Liver (tissue), 9 donors: ENCODE data around the gene ATL1. TPM values are rescaled to one million over a fixed set of nuclear protein-coding genes. Genes with fewer than 3 reads are reported as not detected.

Experiments
- DNase-seq: peaks from one replicate; pipeline ENCODE4 v3.0.0-alpha.2; 2017; ENCODE audit warnings: low spot score
- H3K27ac ChIP-seq, 2 donors: one replicate each; pipeline ENCODE4 v1.7.0; 2013; ENCODE audit warnings: inconsistent platforms in 2 of 2, low read length in 2 of 2, control low read depth in 1 of 2, low read depth in 1 of 2, mild to moderate bottlenecking in 1 of 2
- H3K27me3 ChIP-seq, 4 donors: one replicate each; pipeline versions ENCODE4 v1.6.1 to v1.7.0; 2013; ENCODE audit warnings: low read length in 3 of 4, inconsistent platforms in 1 of 4, mild to moderate bottlenecking in 1 of 4, moderate library complexity in 1 of 4; ENCODE audit not compliant: control insufficient read depth in 4 of 4, insufficient read depth in 4 of 4
- H3K36me3 ChIP-seq, 4 donors: one replicate each; pipeline versions ENCODE4 v1.6.1 to v1.7.0; 2013; ENCODE audit warnings: low read length in 3 of 4, mild to moderate bottlenecking in 3 of 4, low read depth in 1 of 4, moderate library complexity in 1 of 4; ENCODE audit not compliant: control insufficient read depth in 4 of 4, insufficient read depth in 3 of 4
- H3K4me1 ChIP-seq, 4 donors: one replicate each; pipeline versions ENCODE4 v1.6.1 to v1.7.0; 2013; ENCODE audit warnings: low read length in 3 of 4, mild to moderate bottlenecking in 3 of 4, moderate library complexity in 1 of 4; ENCODE audit not compliant: control insufficient read depth in 4 of 4, insufficient read depth in 4 of 4
- H3K4me3 ChIP-seq, 3 donors: one replicate each; pipeline versions ENCODE4 v1.6.1 to v1.7.0; 2013; ENCODE audit warnings: low read length in 3 of 3, control low read depth in 1 of 3, low read depth in 1 of 3, mild to moderate bottlenecking in 1 of 3
- H3K9ac ChIP-seq, 2 donors: one replicate each; pipeline ENCODE4 v1.7.0; 2013; ENCODE audit warnings: low read length in 2 of 2, mild to moderate bottlenecking in 2 of 2, moderate library complexity in 2 of 2, control low read depth in 1 of 2, low read depth in 1 of 2
- H3K9me3 ChIP-seq, 4 donors: one replicate each; pipeline versions ENCODE4 v1.6.1 to v1.7.0; 2013; ENCODE audit warnings: low read length in 3 of 4; ENCODE audit not compliant: control insufficient read depth in 4 of 4
- CTCF ChIP-seq: fragments of 150-350 bp; IDR thresholded peaks from 2 replicates; pipeline ENCODE4 v1.5.1; 2017; ENCODE audit warnings: improper control_type of control experiment, low read depth, low read length; ENCODE audit not compliant: missing input control
- EGR1 ChIP-seq, 2 donors: IDR thresholded peaks; 2 replicates each; pipeline ENCODE4 v1.6.1; 2016 to 2018; ENCODE audit warnings: antibody characterized with exemption in 2 of 2, low read depth in 2 of 2
- FOXA2 ChIP-seq: IDR thresholded peaks from 2 replicates; pipeline ENCODE4 v1.6.1; 2016; ENCODE audit warnings: antibody characterized with exemption
- HNF4A ChIP-seq, 2 donors: conservative IDR thresholded peaks; 2 replicates each; pipeline ENCODE4 v1.6.1; 2016; ENCODE audit warnings: antibody characterized with exemption in 2 of 2, mild to moderate bottlenecking in 2 of 2
- HNF4G ChIP-seq: IDR thresholded peaks from 2 replicates; pipeline ENCODE4 v1.6.1; 2016; ENCODE audit warnings: antibody characterized with exemption
- MAX ChIP-seq: IDR thresholded peaks from 2 replicates; pipeline ENCODE4 v1.6.1; 2016; ENCODE audit warnings: antibody characterized with exemption
- RAD21 ChIP-seq, 2 donors: IDR thresholded peaks; 2 replicates each; pipeline ENCODE4 v1.6.1; 2016; ENCODE audit warnings: antibody characterized with exemption in 2 of 2, mild to moderate bottlenecking in 2 of 2
- RXRA ChIP-seq, 2 donors: IDR thresholded peaks; 2 replicates each; pipeline ENCODE4 v1.6.1; 2017 to 2018; ENCODE audit warnings: antibody characterized with exemption in 2 of 2, mild to moderate bottlenecking in 1 of 2
- YY1 ChIP-seq: IDR thresholded peaks from 2 replicates; pipeline ENCODE4 v1.6.1; 2016; ENCODE audit warnings: antibody characterized with exemption, mild to moderate bottlenecking
- ZBTB33 ChIP-seq: IDR thresholded peaks from 2 replicates; pipeline ENCODE4 v1.6.1; 2016; ENCODE audit warnings: antibody characterized with exemption
- WGBS: extraction: QIAGEN DNeasy Blood & Tissue Kit; methylation state at CpG from one replicate; pipeline ENCODE4 v1.1.7; 2013; 5-methylcytosine and 5-hydroxymethylcytosine counted together
- polyA plus RNA-seq, 2 donors: library from polyadenylated mRNA; stranded (reverse) in 1 of 2; unstranded in 1 of 2; fragments of 200-250 nt in 1 of 2; fragments of >200 nt in 1 of 2; fragmentation: Nextera tagmentation in 1 of 2; extraction: Ambion mirVana in 1 of 2; gene quantifications; one replicate each; pipeline versions ENCODE4 v1.2.1 to v1.2.3, GENCODE V29; 2013 to 2015
- total RNA-seq, 2 donors: library from RNA; depleted of rRNA; stranded (reverse); fragments of >200 nt; gene quantifications; one replicate each; pipeline ENCODE4 v1.2.3, GENCODE V29; 2014
- TF ChIP-seq, protein P1 (sequence below): IDR thresholded peaks from 2 replicates; pipeline ENCODE4 v1.6.1; 2016; ENCODE audit warnings: antibody characterized with exemption
- TF ChIP-seq, protein P2 (sequence below): IDR thresholded peaks from 2 replicates; pipeline ENCODE4 v1.6.1; 2016; ENCODE audit warnings: antibody characterized with exemption, mild to moderate bottlenecking
- donor health status: healthy.
- donor health status: healthy.
- donor health status: healthy.
- donor health status: healthy.
- donor health status: healthy.

Gene ATL1
- total and polyA plus RNA-seq, 4 donors = 0.17 to 0.79 (median 0.47) TPM

DNA sequence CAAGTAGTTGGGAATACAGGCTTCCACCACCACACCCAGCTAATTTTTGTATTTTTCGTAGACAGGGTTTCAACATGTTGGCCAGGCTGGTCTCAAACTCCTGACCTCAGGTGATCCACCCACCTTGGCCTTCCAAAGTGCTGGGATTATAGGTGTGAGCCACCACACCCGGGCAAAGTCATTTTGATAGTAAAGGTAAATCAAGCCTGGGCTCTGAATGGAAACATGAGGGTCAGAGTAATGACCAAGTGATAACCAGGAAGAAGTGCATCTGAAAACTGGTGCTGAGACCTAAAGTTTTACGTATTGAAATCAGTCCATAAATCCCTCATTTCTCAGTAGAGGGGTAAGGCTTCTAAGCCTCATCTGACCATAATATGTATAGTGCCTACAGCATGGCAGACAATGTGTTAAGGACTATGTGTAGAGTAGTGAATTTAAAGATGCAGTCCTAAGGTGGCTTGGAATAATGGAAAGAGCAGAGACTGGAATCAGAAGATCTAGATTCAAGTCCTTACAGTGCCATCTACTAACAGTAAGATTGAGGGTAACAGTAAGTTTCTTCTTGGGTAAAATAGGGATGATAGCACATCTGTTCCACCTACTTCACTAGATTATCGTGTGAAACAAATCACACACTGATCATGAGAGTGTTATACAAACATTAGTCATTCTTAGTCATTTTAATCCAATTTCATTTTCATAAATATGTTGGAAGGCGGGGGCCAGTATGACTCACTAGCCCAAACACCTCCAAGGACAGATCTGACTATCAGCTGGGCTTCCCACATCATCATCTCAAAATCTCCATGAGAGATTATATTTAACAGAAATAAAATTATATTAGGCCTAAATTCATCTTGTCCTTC lies 38.8 kb upstream of the ATL1 start:
- Histone ChIP-seq H3K9me3 (no peaks in the 10 kb centered on the region), H3K27me3 (no peaks in the 10 kb centered on the region), H3K4me1 (peaks cover 0 to 3% (median 0%) of the 10 kb centered on the region in 4 donors), H3K4me3 (no peak overlapping the region), H3K9ac (no peak overlapping the region), H3K27ac (no peak overlapping the region), H3K36me3 (peaks cover 0 to 3% (median 0%) of the 10 kb centered on the region in 4 donors)
- 70% methylated on average over 5 of the region's 5 CpGs for WGBS
- no peak for DNase-seq
- TF ChIP-seq YY1 = no peak
- TF ChIP-seq RXRA (IDR thresholded peaks at IDR 0.05) = no peak
- TF ChIP-seq EGR1 (IDR thresholded peaks at IDR 0.05; ENCODE audit: low read depth in 2 of 2) = no peak
- TF ChIP-seq CTCF = no peak
- no peak for TF ChIP-seq ZBTB33
- TF ChIP-seq HNF4A (conservative IDR thresholded peaks at IDR 0.05) = no peak

GRCh38 chr14:50521912-50522341 lies 38.0 kb upstream of the ATL1 start:
- no peak overlapping the region for H3K9ac ChIP-seq
- no peaks in the 10 kb centered on the region for H3K27me3 ChIP-seq
- TF ChIP-seq FOXA2 (no peak), HNF4G (no peak), MAX (no peak), RAD21 (IDR thresholded peaks at IDR 0.05) (no peak), HNF4A (conservative IDR thresholded peaks at IDR 0.05) (no peak), RXRA (IDR thresholded peaks at IDR 0.05) (no peak)
- TF ChIP-seq, protein P1, sequence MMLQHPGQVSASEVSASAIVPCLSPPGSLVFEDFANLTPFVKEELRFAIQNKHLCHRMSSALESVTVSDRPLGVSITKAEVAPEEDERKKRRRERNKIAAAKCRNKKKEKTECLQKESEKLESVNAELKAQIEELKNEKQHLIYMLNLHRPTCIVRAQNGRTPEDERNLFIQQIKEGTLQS = no peak
- TF ChIP-seq, protein P2, sequence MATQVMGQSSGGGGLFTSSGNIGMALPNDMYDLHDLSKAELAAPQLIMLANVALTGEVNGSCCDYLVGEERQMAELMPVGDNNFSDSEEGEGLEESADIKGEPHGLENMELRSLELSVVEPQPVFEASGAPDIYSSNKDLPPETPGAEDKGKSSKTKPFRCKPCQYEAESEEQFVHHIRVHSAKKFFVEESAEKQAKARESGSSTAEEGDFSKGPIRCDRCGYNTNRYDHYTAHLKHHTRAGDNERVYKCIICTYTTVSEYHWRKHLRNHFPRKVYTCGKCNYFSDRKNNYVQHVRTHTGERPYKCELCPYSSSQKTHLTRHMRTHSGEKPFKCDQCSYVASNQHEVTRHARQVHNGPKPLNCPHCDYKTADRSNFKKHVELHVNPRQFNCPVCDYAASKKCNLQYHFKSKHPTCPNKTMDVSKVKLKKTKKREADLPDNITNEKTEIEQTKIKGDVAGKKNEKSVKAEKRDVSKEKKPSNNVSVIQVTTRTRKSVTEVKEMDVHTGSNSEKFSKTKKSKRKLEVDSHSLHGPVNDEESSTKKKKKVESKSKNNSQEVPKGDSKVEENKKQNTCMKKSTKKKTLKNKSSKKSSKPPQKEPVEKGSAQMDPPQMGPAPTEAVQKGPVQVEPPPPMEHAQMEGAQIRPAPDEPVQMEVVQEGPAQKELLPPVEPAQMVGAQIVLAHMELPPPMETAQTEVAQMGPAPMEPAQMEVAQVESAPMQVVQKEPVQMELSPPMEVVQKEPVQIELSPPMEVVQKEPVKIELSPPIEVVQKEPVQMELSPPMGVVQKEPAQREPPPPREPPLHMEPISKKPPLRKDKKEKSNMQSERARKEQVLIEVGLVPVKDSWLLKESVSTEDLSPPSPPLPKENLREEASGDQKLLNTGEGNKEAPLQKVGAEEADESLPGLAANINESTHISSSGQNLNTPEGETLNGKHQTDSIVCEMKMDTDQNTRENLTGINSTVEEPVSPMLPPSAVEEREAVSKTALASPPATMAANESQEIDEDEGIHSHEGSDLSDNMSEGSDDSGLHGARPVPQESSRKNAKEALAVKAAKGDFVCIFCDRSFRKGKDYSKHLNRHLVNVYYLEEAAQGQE = no peak

More at GRCh38 chr14:50521912-50522341, 38.0 kb upstream of the ATL1 start:
- Histone ChIP-seq H3K9me3 (no peaks in the 10 kb centered on the region), H3K27ac (no peak overlapping the region), H3K4me3 (no peak overlapping the region), H3K4me1 (peaks cover 0 to 3% (median 0%) of the 10 kb centered on the region in 4 donors), H3K36me3 (peaks cover 0 to 3% (median 0%) of the 10 kb centered on the region in 4 donors)
- DNase-seq = no peak
- WGBS = 81% methylated on average over 1 of the region's 1 CpG
